Neural cell (in vitro differentiated cells): ENCODE measurements around the gene SDCCAG8.

Experiments used
- EZH2 ChIP-seq: fragments of 200-600, 300-800 bp; shearing (Covaris generic), sonication (generic); IDR thresholded peaks from 2 replicates; pipeline ENCODE4 v1.6.1; 2014; ENCODE audit warnings: antibody characterized with exemption, low read length, borderline replicate concordance, mild to moderate bottlenecking; ENCODE audit not compliant: insufficient read depth, poor library complexity, severe bottlenecking
- MXI1 ChIP-seq: fragments of 450-650 bp; conservative IDR thresholded peaks from 2 replicates; pipeline ENCODE4 v1.6.1; 2014; ENCODE audit warnings: antibody characterized with exemption, mild to moderate bottlenecking; ENCODE audit not compliant: poor library complexity, severe bottlenecking
- RAD21 ChIP-seq: fragments of 450-650 bp; conservative IDR thresholded peaks from 2 replicates; pipeline ENCODE4 v1.6.1; 2014; ENCODE audit warnings: antibody characterized with exemption, mild to moderate bottlenecking, moderate library complexity
- TF ChIP-seq, protein P1 (sequence below): fragments of 450-650 bp; IDR thresholded peaks from 2 replicates; pipeline ENCODE4 v1.5.1; 2014; ENCODE audit warnings: antibody characterized with exemption, mild to moderate bottlenecking, moderate library complexity; ENCODE audit not compliant: poor library complexity, severe bottlenecking
- TF ChIP-seq, protein P2 (sequence below): IDR thresholded peaks from 2 replicates; pipeline ENCODE4 v1.6.1; 2012; ENCODE audit warnings: borderline replicate concordance

DNA sequence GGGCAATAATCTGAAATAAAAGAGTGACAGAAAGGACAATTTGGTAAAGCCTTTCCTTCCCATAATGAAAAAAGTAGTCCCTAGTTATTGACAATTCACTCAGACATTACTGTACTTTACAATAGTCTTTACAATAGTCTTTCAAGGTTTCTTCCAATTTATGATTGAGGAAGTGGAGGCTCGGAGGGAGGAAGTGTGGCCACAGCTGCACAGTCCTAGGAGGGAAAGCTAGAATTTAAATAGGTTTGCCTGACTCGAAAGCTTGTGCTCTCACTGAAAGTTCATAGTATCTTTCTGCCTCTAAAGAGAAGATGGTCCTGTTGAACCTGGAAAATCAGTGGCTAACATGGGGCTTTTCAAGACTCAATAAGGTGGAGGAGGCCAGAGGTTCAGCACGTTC, 203.2 kb downstream of the SDCCAG8 start:
- no peak for TF ChIP-seq EZH2
- TF ChIP-seq, protein P1, sequence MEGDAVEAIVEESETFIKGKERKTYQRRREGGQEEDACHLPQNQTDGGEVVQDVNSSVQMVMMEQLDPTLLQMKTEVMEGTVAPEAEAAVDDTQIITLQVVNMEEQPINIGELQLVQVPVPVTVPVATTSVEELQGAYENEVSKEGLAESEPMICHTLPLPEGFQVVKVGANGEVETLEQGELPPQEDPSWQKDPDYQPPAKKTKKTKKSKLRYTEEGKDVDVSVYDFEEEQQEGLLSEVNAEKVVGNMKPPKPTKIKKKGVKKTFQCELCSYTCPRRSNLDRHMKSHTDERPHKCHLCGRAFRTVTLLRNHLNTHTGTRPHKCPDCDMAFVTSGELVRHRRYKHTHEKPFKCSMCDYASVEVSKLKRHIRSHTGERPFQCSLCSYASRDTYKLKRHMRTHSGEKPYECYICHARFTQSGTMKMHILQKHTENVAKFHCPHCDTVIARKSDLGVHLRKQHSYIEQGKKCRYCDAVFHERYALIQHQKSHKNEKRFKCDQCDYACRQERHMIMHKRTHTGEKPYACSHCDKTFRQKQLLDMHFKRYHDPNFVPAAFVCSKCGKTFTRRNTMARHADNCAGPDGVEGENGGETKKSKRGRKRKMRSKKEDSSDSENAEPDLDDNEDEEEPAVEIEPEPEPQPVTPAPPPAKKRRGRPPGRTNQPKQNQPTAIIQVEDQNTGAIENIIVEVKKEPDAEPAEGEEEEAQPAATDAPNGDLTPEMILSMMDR = no peak
- TF ChIP-seq, protein P2, sequence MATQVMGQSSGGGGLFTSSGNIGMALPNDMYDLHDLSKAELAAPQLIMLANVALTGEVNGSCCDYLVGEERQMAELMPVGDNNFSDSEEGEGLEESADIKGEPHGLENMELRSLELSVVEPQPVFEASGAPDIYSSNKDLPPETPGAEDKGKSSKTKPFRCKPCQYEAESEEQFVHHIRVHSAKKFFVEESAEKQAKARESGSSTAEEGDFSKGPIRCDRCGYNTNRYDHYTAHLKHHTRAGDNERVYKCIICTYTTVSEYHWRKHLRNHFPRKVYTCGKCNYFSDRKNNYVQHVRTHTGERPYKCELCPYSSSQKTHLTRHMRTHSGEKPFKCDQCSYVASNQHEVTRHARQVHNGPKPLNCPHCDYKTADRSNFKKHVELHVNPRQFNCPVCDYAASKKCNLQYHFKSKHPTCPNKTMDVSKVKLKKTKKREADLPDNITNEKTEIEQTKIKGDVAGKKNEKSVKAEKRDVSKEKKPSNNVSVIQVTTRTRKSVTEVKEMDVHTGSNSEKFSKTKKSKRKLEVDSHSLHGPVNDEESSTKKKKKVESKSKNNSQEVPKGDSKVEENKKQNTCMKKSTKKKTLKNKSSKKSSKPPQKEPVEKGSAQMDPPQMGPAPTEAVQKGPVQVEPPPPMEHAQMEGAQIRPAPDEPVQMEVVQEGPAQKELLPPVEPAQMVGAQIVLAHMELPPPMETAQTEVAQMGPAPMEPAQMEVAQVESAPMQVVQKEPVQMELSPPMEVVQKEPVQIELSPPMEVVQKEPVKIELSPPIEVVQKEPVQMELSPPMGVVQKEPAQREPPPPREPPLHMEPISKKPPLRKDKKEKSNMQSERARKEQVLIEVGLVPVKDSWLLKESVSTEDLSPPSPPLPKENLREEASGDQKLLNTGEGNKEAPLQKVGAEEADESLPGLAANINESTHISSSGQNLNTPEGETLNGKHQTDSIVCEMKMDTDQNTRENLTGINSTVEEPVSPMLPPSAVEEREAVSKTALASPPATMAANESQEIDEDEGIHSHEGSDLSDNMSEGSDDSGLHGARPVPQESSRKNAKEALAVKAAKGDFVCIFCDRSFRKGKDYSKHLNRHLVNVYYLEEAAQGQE = no peak
- no peak for TF ChIP-seq RAD21
- TF ChIP-seq MXI1 = no peak
